HCT116 (cell line): ENCODE results near the gene WDR35. TPM values are rescaled to one million over a fixed set of nuclear protein-coding genes. Genes with fewer than 3 reads are reported as not detected.

Source experiments
- ATAC-seq: fragments of 200-7000 bp; cut with Tn5 transposase; 2 replicates; pipeline ENCODE4 v1.9.1; 2020; ENCODE audit warnings: mild to moderate bottlenecking, moderate library complexity
- BruUV-seq: library from RNA; stranded (reverse); fragments of 400-500 nt; replicated peaks from 2 replicates; lab custom pipeline; 2021; lab: Mats Ljungman, UMichigan
- CTCF ChIA-PET: fragments of 300-600 bp; sonication (Branson Sonifier 250); formaldehyde crosslinking; loops from one replicate; lab custom pipeline; 2021; ENCODE audit warnings: antibody characterized with exemption; lab: Charles Lee
- POLR2A ChIA-PET: fragments of 300-600, 350-600 bp; sonication (Branson Sonifier 250); formaldehyde crosslinking; loops from one replicate; lab custom pipeline; 2021; ENCODE audit warnings: antibody characterized with exemption; lab: Charles Lee
- RAD21 ChIA-PET, 2 experiments: fragments of 300-600 bp; sonication (Branson Sonifier 250); formaldehyde crosslinking; loops; one replicate each; lab custom pipeline; 2023; ENCODE audit warnings: low total read pairs in 2 of 2; ENCODE audit not compliant: uncharacterized antibody in 2 of 2, unreplicated experiment in 2 of 2, low non-redundant PET in 1 of 2; lab: Charles Lee
- DNase-seq: peaks from one replicate; pipeline ENCODE4 v3.0.0-alpha.2; 2010; ENCODE audit warnings: low read depth, low spot score
- H2AFZ ChIP-seq: fragments of 200-600 bp; shearing (Covaris generic), sonication (generic); 2 replicates; pipeline ENCODE4 v1.6.1; 2017; ENCODE audit warnings: low read depth, mixed run types, mixed read lengths, antibody characterized with exemption, low read length; ENCODE audit not compliant: poor library complexity, severe bottlenecking
- H3K27ac ChIP-seq: 2 replicates; pipeline ENCODE4 v1.5.1; 2012; ENCODE audit warnings: low read depth, low read length
- H3K27me3 ChIP-seq: fragments of 200-600 bp; sonication (generic); 2 replicates; pipeline ENCODE4 v1.6.1; 2016; ENCODE audit warnings: mixed run types, low read length, mixed read lengths; ENCODE audit not compliant: insufficient read depth
- H3K36me3 ChIP-seq, 2 experiments: fragments of 200-500 bp in 1 of 2; fragments of 200-600 bp in 1 of 2; sonication (Bioruptor generic) in 1 of 2; sonication (generic) in 1 of 2; 2 replicates each; pipeline versions ENCODE4 v1.5.1 to v1.6.1; 2014 to 2016; ENCODE audit warnings: low read length in 2 of 2, inconsistent platforms in 1 of 2, mixed read lengths in 1 of 2, mixed run types in 1 of 2; ENCODE audit not compliant: insufficient read depth in 2 of 2, control insufficient read depth in 1 of 2
- H3K4me1 ChIP-seq, 2 experiments: fragments of 200-600 bp in 1 of 2; sonication (generic) in 1 of 2; 2 replicates each; pipeline versions ENCODE4 v1.5.1 to v1.6.1; 2012 to 2017; ENCODE audit warnings: low read length in 2 of 2, inconsistent platforms in 1 of 2, mild to moderate bottlenecking in 1 of 2, mixed read lengths in 1 of 2, mixed run types in 1 of 2, moderate library complexity in 1 of 2; ENCODE audit not compliant: insufficient read depth in 2 of 2, control insufficient read depth in 1 of 2
- H3K4me2 ChIP-seq: fragments of 200-600 bp; sonication (generic); 2 replicates; pipeline ENCODE4 v1.6.1; 2017; ENCODE audit warnings: mixed run types, low read length, mixed read lengths
- H3K4me3 ChIP-seq, 2 experiments: fragments of 200-600 bp in 1 of 2; sonication (generic) in 1 of 2; replicated peaks in 1 of 2; 2 replicates each; pipeline ENCODE4 v1.5.1; 2011 to 2016; ENCODE audit warnings: low read length in 2 of 2, control low read depth in 1 of 2, low read depth in 1 of 2, mild to moderate bottlenecking in 1 of 2, mixed read lengths in 1 of 2, mixed run types in 1 of 2
- H3K79me2 ChIP-seq: fragments of 200-600 bp; sonication (generic); 2 replicates; pipeline ENCODE4 v1.6.1; 2017; ENCODE audit warnings: mild to moderate bottlenecking, mixed run types, low read length, moderate library complexity, mixed read lengths; ENCODE audit not compliant: insufficient read depth
- H3K9ac ChIP-seq: fragments of 200-600 bp; sonication (generic); 2 replicates; pipeline ENCODE4 v1.6.1; 2016; ENCODE audit warnings: low read length, mixed read lengths
- H3K9me2 ChIP-seq: fragments of 200-600 bp; sonication (generic), shearing (Covaris generic); 2 replicates; pipeline ENCODE4 v1.6.1; 2017; ENCODE audit warnings: mixed run types, mild to moderate bottlenecking, moderate library complexity; ENCODE audit not compliant: insufficient read depth
- H3K9me3 ChIP-seq, 2 experiments: fragments of 200-500 bp in 1 of 2; fragments of 200-600 bp in 1 of 2; sonication (Bioruptor generic) in 1 of 2; sonication (generic) in 1 of 2; 2 replicates each; pipeline ENCODE4 v1.6.1; 2014 to 2017; ENCODE audit warnings: low read length in 2 of 2, mixed read lengths in 2 of 2, inconsistent platforms in 1 of 2, low read depth in 1 of 2, mild to moderate bottlenecking in 1 of 2, mixed run types in 1 of 2, moderate library complexity in 1 of 2; ENCODE audit not compliant: control insufficient read depth in 1 of 2, insufficient read depth in 1 of 2
- H4K20me1 ChIP-seq: fragments of 200-600 bp; sonication (generic), shearing (Covaris generic); 2 replicates; pipeline ENCODE4 v1.6.1; 2017; ENCODE audit warnings: mixed run types, mild to moderate bottlenecking, moderate library complexity; ENCODE audit not compliant: insufficient read depth
- CBX3 ChIP-seq: IDR thresholded peaks from 2 replicates; pipeline ENCODE4 v1.6.1; 2012; ENCODE audit warnings: low read depth
- CTCF ChIP-seq, 3 experiments: fragments of 200-600 bp in 1 of 3; sonication (generic) in 1 of 3; IDR thresholded peaks in 2 of 3; conservative IDR thresholded peaks in 1 of 3; 2 replicates each; pipeline ENCODE4 v1.5.1; 2012 to 2017; ENCODE audit warnings: low read depth in 2 of 3, low read length in 2 of 3, antibody characterized with exemption in 1 of 3, borderline replicate concordance in 1 of 3, control low read depth in 1 of 3, mild to moderate bottlenecking in 1 of 3, mixed read lengths in 1 of 3, mixed run types in 1 of 3, moderate library complexity in 1 of 3; ENCODE audit not compliant: insufficient read depth in 1 of 3
- EGR1 ChIP-seq: IDR thresholded peaks from 2 replicates; pipeline ENCODE4 v1.6.1; 2012; ENCODE audit warnings: low read depth
- ELF1 ChIP-seq: IDR thresholded peaks from 2 replicates; pipeline ENCODE4 v1.6.1; 2012; ENCODE audit warnings: low read depth, borderline replicate concordance
- EZH2 ChIP-seq: fragments of 200-600 bp; sonication (generic); IDR thresholded peaks from 2 replicates; pipeline ENCODE4 v1.6.1; 2017; ENCODE audit warnings: antibody characterized with exemption, mixed run types
- JUND ChIP-seq: IDR thresholded peaks from 2 replicates; pipeline ENCODE4 v1.6.1; 2012
- MAX ChIP-seq: IDR thresholded peaks from 2 replicates; pipeline ENCODE4 v1.6.1; 2012
- POLR2A ChIP-seq: IDR thresholded peaks from 2 replicates; pipeline ENCODE4 v1.7.0; 2011; ENCODE audit warnings: borderline replicate concordance; ENCODE audit not compliant: insufficient read depth, insufficient read length; ENCODE audit errors: extremely low read depth
- POLR2AphosphoS5 ChIP-seq: IDR thresholded peaks from 2 replicates; pipeline ENCODE4 v1.6.1; 2011; ENCODE audit warnings: mild to moderate bottlenecking, low read depth, low read length, moderate library complexity
- RAD21 ChIP-seq: IDR thresholded peaks from 2 replicates; pipeline ENCODE4 v1.6.1; 2012; ENCODE audit warnings: low read depth, mild to moderate bottlenecking
- REST ChIP-seq: IDR thresholded peaks from 2 replicates; pipeline ENCODE4 v1.6.1; 2012; ENCODE audit warnings: low read depth
- SIN3A ChIP-seq: IDR thresholded peaks from 2 replicates; pipeline ENCODE4 v1.6.1; 2012; ENCODE audit warnings: low read depth
- SP1 ChIP-seq: IDR thresholded peaks from 2 replicates; pipeline ENCODE4 v1.6.1; 2012; ENCODE audit warnings: low read depth
- SRF ChIP-seq: IDR thresholded peaks from 2 replicates; pipeline ENCODE4 v1.6.1; 2012; ENCODE audit warnings: low read depth
- TCF7L2 ChIP-seq: IDR thresholded peaks from 2 replicates; pipeline ENCODE4 v1.7.0; 2011; ENCODE audit warnings: borderline replicate concordance, inconsistent platforms; ENCODE audit not compliant: insufficient read depth, insufficient read length; ENCODE audit errors: extremely low read depth
- ZFX ChIP-seq: fragments of 450-650 bp; IDR thresholded peaks from 2 replicates; pipeline ENCODE4 v1.6.1; 2017
- ZNF274 ChIP-seq: fragments of 200-500 bp; sonication (Bioruptor generic); IDR thresholded peaks from 2 replicates; pipeline ENCODE4 v1.6.1; 2014; ENCODE audit warnings: mild to moderate bottlenecking, low read depth, low read length, inconsistent platforms
- intact Hi-C: fragments of 100-400 bp; cut with micrococcal nuclease; formaldehyde crosslinking; loops from 2 replicates; pipeline ENCODE4 v1.10.0; 2022
- total RNA-seq: library from RNA; stranded (reverse); gene quantifications from one replicate; pipeline ENCODE4 v1.2.1, GENCODE V29; 2021; ENCODE audit not compliant: unreplicated experiment
- TF ChIP-seq, protein P1 (sequence below): IDR thresholded peaks from 2 replicates; pipeline ENCODE4 v1.6.1; 2011; ENCODE audit warnings: mild to moderate bottlenecking, low read length, moderate library complexity; ENCODE audit not compliant: insufficient replicate concordance; ENCODE audit errors: extremely low read depth
- TF ChIP-seq, protein P2 (sequence below): IDR thresholded peaks from 2 replicates; pipeline ENCODE4 v1.6.1; 2012

WDR35 gene
- total RNA-seq, 1 experiment from 2014 or later, result 9.6 TPM

GRCh38 chr2:19947184-19947940 is 42.5 kb downstream of the WDR35 start:
- Histone ChIP-seq H3K9ac (no peak overlapping the region), H3K36me3 (no peaks in the 10 kb centered on the region; a peak in 1 of 4 replicates), H3K9me2 (no peaks in the 10 kb centered on the region), H3K4me2 (no peak overlapping the region), H3K9me3 (no peaks in the 10 kb centered on the region), H2AFZ (no peak overlapping the region), H3K79me2 (no peaks in the 10 kb centered on the region), H4K20me1 (no peaks in the 10 kb centered on the region), H3K27me3 (no peaks in the 10 kb centered on the region), H3K4me3 (no peak overlapping the region), H3K4me1 (no peaks in the 10 kb centered on the region), H3K27ac (no peak overlapping the region)
- POLR2A ChIA-PET, result no interaction called here
- BruUV-seq, result no TSS peak
- CTCF ChIA-PET, result interaction anchor here (0.6 to 1.0 kb wide), 2 partner anchors 8 to 1263 kb away, joined by 3 to 6 read pairs; no protein-coding TSS in a partner anchor
- TF ChIP-seq TCF7L2, result no peak
- no peak for TF ChIP-seq POLR2A
- TF ChIP-seq ELF1, result no peak
- TF ChIP-seq CTCF (IDR thresholded peaks at IDR 0.05 in 2 of 3, conservative IDR thresholded peaks at IDR 0.05 in 1 of 3; ENCODE audit: borderline replicate concordance in 1 of 3, insufficient read depth in 1 of 3, low read depth in 2 of 3, low read length in 2 of 3), result no peak
- no peak for TF ChIP-seq CBX3
- TF ChIP-seq, protein P1, sequence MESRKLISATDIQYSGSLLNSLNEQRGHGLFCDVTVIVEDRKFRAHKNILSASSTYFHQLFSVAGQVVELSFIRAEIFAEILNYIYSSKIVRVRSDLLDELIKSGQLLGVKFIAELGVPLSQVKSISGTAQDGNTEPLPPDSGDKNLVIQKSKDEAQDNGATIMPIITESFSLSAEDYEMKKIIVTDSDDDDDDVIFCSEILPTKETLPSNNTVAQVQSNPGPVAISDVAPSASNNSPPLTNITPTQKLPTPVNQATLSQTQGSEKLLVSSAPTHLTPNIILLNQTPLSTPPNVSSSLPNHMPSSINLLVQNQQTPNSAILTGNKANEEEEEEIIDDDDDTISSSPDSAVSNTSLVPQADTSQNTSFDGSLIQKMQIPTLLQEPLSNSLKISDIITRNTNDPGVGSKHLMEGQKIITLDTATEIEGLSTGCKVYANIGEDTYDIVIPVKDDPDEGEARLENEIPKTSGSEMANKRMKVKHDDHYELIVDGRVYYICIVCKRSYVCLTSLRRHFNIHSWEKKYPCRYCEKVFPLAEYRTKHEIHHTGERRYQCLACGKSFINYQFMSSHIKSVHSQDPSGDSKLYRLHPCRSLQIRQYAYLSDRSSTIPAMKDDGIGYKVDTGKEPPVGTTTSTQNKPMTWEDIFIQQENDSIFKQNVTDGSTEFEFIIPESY, result no peak
- no peak for TF ChIP-seq ZNF274
- TF ChIP-seq ZFX, result no peak
- TF ChIP-seq EZH2, result no peak
- no peak for TF ChIP-seq JUND
- no peak for TF ChIP-seq POLR2AphosphoS5
- no peak for TF ChIP-seq SRF
- no peak for TF ChIP-seq SIN3A
- TF ChIP-seq, protein P2, sequence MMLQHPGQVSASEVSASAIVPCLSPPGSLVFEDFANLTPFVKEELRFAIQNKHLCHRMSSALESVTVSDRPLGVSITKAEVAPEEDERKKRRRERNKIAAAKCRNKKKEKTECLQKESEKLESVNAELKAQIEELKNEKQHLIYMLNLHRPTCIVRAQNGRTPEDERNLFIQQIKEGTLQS, result no peak
- TF ChIP-seq MAX, result no peak
- no peak for TF ChIP-seq SP1
- TF ChIP-seq RAD21, result no peak
- TF ChIP-seq REST, result no peak
- TF ChIP-seq EGR1, result no peak
- DNase-seq (no peak), ATAC-seq (no peak)
- intact Hi-C loops, result no loop called here
- RAD21 ChIA-PET, result no interaction called here
